Stomach (tissue), 9 donors: Measurements from ENCODE around the gene INTS1. TPM values are rescaled to one million over a fixed set of nuclear protein-coding genes. Genes with fewer than 3 reads are reported as not detected.

Experiments used
- DNase-seq, 2 donors: peaks; one replicate each; pipeline versions ENCODE4 v3.0.0 to v3.0.0-alpha.2; 2013 to 2019
- H3K27ac ChIP-seq, 5 donors: fragments of 200-600 bp in 4 of 5; sonication (generic) in 4 of 5; one replicate each; pipeline ENCODE4 v1.5.1; 2013 to 2019; ENCODE audit warnings: mild to moderate bottlenecking in 1 of 5, moderate library complexity in 1 of 5
- H3K27me3 ChIP-seq, 3 donors: fragments of 200-600 bp; sonication (generic); one replicate each; pipeline ENCODE4 v1.5.1; 2017 to 2019; ENCODE audit warnings: mixed run types in 1 of 3
- H3K36me3 ChIP-seq, 4 donors: fragments of 200-600 bp; sonication (generic); 1 replicate in 3 of 4; 2 replicates in 1 of 4; pipeline ENCODE4 v1.5.1; 2016 to 2019
- H3K4me1 ChIP-seq, 4 donors: fragments of 200-600 bp; sonication (generic); one replicate each; pipeline ENCODE4 v1.5.1; 2016 to 2019
- H3K4me3 ChIP-seq, 4 donors: fragments of 200-600 bp; sonication (generic) in 3 of 4; one replicate each; pipeline ENCODE4 v1.5.1; 2016 to 2019; ENCODE audit warnings: mild to moderate bottlenecking in 1 of 4
- H3K9me3 ChIP-seq, 4 donors: fragments of 200-600 bp; sonication (generic); one replicate each; pipeline ENCODE4 v1.5.1; 2016 to 2019
- EP300 ChIP-seq: sonication (generic); formaldehyde crosslinking; IDR thresholded peaks from one replicate; pipeline ENCODE4 v1.6.1; 2017; ENCODE audit warnings: antibody characterized with exemption
- POLR2A ChIP-seq, 4 donors: fragments of 450-650 bp; IDR thresholded peaks; one replicate each; pipeline ENCODE4 v1.6.1; 2016; ENCODE audit warnings: antibody characterized with exemption in 4 of 4, control low read depth in 2 of 4, mild to moderate bottlenecking in 1 of 4, moderate library complexity in 1 of 4
- POLR2AphosphoS5 ChIP-seq, 3 donors: sonication (generic); formaldehyde crosslinking; IDR thresholded peaks; one replicate each; pipeline ENCODE4 v1.6.1; 2016; ENCODE audit warnings: antibody characterized with exemption in 3 of 3
- WGBS, 5 donors: extraction: QIAGEN DNeasy Blood & Tissue Kit in 3 of 5; methylation state at CpG; one replicate each; pipeline versions ENCODE4 v1.1.5 to v1.1.7; 2013 to 2018; 5-methylcytosine and 5-hydroxymethylcytosine counted together
- intact Hi-C: fragments of 100-400 bp; cut with DNase I; formaldehyde crosslinking; loops from one replicate; pipeline ENCODE4 v1.15.1; 2023; ENCODE audit warnings: low total_unique reads
- polyA plus RNA-seq, 3 donors: library from polyadenylated mRNA; stranded (reverse); fragments of 200-250 nt; gene quantifications; one replicate each; pipeline ENCODE4 v1.2.3, GENCODE V29; 2013
- total RNA-seq, 5 donors: library from RNA; depleted of rRNA; stranded (reverse); fragments of >200 nt; gene quantifications; one replicate each; pipeline versions ENCODE4 v1.1.0 to v1.2.3, GENCODE V29; 2014 to 2016
- TF ChIP-seq, protein P1 (sequence below), 7 experiments: fragments of 450-650 bp in 4 of 7; fragments of 200-600 bp in 3 of 7; sonication (generic) in 3 of 7; IDR thresholded peaks; one replicate each; pipeline ENCODE4 v1.5.1; 2016 to 2019; ENCODE audit warnings: antibody characterized with exemption in 7 of 7, control low read depth in 2 of 7, mild to moderate bottlenecking in 1 of 7
- donor health status: healthy with polysubstance abuse.
- donor health status: Bipolar disorder and iron deficiency.
- donor health status: healthy.

INTS1 gene
- total and polyA plus RNA-seq, 8 donors = 24.4 to 724 (median 56.2) TPM

DNA sequence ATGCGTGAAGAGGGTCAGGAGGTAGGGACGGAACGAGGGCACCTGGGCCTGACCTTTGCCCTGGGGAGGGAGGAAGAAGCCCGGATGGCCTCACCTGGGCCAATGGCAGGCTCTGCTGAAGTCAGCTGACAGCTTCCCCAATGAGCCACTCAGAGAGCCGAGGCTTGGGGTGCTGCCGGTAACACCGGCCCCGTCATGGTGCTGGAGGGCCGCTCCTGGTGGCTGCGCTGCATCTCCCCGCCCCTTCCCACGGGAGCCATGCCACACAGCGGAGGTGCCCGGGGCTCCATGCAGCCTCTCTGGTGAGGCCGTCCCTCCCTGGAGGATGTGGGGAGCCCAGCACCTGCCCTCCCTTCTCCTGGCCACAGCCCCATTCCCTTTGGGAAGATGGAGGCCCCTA, 27.3 kb downstream of the INTS1 start:
- 81 to 90% (median 88%) methylated on average over 6 to 15 of the region's 15 CpGs for WGBS, 5 donors
- Histone ChIP-seq H3K27me3 (no peaks in the 10 kb centered on the region), H3K4me1 (peaks cover 0 to 13% (median 11%) of the 10 kb centered on the region in 4 donors), H3K9me3 (no peaks in the 10 kb centered on the region), H3K4me3 (no peak overlapping the region), H3K36me3 (peaks cover 65 to 100% (median 98%) of the 10 kb centered on the region in 4 donors), H3K27ac (no peak overlapping the region)
- no peak for TF ChIP-seq POLR2A (IDR thresholded peaks at IDR 0.05)
- DNase-seq = no peak
- intact Hi-C loops = loop anchor here (10.0 kb wide), 1 partner anchor 252 kb away; no protein-coding TSS in a partner anchor

DNA sequence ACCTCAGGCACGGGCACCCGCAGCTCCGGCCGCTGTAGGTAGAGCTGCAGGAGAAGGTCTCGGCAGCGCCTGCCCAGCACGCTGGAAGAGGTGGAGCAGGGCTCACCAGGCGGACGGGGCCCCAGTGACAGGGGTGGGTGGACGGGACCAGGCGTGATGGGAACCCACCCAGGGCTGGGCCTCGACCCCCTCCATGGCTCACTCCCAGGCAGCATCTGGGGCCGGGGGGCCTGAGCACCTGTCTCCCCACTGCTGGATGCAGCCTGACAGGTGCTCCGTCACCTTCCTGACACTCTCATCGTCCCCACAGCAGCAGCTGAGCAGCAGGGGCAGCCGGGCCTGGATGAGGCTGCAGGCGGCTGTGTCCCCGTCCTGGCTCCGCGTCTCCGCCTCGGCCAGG, 28.2 kb downstream of the INTS1 start:
- 92 to 96% (median 95%) methylated on average over 11 to 22 of the region's 22 CpGs for WGBS, 5 donors

DNA sequence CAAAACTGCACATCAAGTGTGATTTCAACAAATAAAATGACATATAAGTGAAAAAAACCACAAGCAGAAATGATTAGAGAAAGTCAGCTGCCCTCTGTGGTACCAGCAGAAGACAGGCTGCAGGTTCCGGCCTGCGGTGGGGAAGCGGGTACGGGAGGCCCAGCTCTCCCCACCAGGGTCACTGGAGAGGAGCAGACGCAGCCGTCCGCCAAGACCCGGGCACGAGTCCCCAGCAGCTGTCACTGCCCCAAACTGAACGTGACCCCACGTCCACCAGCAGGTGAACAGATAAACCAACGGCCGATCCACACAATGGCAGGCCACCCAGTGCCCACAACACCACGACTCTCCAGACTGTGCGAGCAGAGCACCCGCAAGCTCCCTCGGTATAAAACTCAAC, 28.8 kb downstream of the INTS1 start:
- Histone ChIP-seq H3K4me1 (peaks cover 0 to 13% (median 11%) of the 10 kb centered on the region in 4 donors), H3K36me3 (peaks cover 64 to 100% (median 98%) of the 10 kb centered on the region in 4 donors), H3K4me3 (no peak overlapping the region), H3K27me3 (no peaks in the 10 kb centered on the region), H3K27ac (no peak overlapping the region), H3K9me3 (no peaks in the 10 kb centered on the region)
- 86 to 97% (median 92%) methylated on average over 16 to 17 of the region's 17 CpGs for WGBS, 5 donors
- intact Hi-C loops = loop anchor here (10.0 kb wide), 1 partner anchor 251 kb away; no protein-coding TSS in a partner anchor
- DNase-seq = no peak
- TF ChIP-seq POLR2AphosphoS5 (IDR thresholded peaks at IDR 0.05) = no peak
- TF ChIP-seq EP300 = no peak

More for the DNA sequence above, 28.2 kb downstream of the INTS1 start:
- Histone ChIP-seq H3K4me3 (no peak overlapping the region), H3K36me3 (peaks cover 64 to 100% (median 98%) of the 10 kb centered on the region in 4 donors), H3K27ac (no peak overlapping the region), H3K9me3 (no peaks in the 10 kb centered on the region), H3K4me1 (peaks cover 0 to 13% (median 11%) of the 10 kb centered on the region in 4 donors), H3K27me3 (no peaks in the 10 kb centered on the region)
- no peak for TF ChIP-seq EP300
- TF ChIP-seq, protein P1, sequence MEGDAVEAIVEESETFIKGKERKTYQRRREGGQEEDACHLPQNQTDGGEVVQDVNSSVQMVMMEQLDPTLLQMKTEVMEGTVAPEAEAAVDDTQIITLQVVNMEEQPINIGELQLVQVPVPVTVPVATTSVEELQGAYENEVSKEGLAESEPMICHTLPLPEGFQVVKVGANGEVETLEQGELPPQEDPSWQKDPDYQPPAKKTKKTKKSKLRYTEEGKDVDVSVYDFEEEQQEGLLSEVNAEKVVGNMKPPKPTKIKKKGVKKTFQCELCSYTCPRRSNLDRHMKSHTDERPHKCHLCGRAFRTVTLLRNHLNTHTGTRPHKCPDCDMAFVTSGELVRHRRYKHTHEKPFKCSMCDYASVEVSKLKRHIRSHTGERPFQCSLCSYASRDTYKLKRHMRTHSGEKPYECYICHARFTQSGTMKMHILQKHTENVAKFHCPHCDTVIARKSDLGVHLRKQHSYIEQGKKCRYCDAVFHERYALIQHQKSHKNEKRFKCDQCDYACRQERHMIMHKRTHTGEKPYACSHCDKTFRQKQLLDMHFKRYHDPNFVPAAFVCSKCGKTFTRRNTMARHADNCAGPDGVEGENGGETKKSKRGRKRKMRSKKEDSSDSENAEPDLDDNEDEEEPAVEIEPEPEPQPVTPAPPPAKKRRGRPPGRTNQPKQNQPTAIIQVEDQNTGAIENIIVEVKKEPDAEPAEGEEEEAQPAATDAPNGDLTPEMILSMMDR (IDR thresholded peaks at IDR 0.05) = no peak
- TF ChIP-seq POLR2A (IDR thresholded peaks at IDR 0.05) = no peak
- TF ChIP-seq POLR2AphosphoS5 (IDR thresholded peaks at IDR 0.05) = no peak
- DNase-seq = no peak
- intact Hi-C loops = loop anchor here (10.0 kb wide), 1 partner anchor 251 kb away; no protein-coding TSS in a partner anchor

DNA sequence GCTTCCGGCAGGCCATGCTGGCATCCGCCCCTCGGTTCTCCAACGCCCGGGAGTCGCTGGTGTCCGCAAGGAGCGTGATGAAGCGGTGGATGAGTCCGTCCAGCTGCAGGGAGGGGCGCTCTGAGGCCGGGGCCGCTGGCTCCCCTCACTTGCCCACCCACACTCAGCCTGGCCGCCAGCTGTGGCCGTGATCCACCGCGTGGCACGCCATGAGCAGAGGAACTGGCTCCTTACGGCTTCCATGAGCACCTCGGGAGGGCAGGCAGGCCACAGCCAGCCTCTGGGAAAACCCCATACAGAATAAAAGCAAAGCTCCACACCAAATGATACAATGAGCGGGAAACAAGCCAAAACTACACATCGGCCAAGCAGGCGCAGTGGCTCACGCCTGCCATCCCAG, 29.5 kb downstream of the INTS1 start:
- Histone ChIP-seq H3K9me3 (no peaks in the 10 kb centered on the region), H3K27me3 (no peaks in the 10 kb centered on the region), H3K4me3 (no peak overlapping the region), H3K36me3 (peaks cover 64 to 100% (median 98%) of the 10 kb centered on the region in 4 donors), H3K4me1 (peaks cover 0 to 13% (median 11%) of the 10 kb centered on the region in 4 donors), H3K27ac (peak overlapping the region in 2 of 5 donors; percentile 10 to 46)
- intact Hi-C loops = loop anchor here (10.0 kb wide), 1 partner anchor 250 kb away; no protein-coding TSS in a partner anchor
- no peak for TF ChIP-seq POLR2AphosphoS5 (IDR thresholded peaks at IDR 0.05)
- TF ChIP-seq EP300 = no peak
- TF ChIP-seq POLR2A (IDR thresholded peaks at IDR 0.05) = no peak
- TF ChIP-seq, protein P1 (IDR thresholded peaks at IDR 0.05) = no peak
- no peak for DNase-seq
- WGBS, 5 donors = 63 to 79% (median 74%) methylated on average over 8 to 24 of the region's 24 CpGs

DNA sequence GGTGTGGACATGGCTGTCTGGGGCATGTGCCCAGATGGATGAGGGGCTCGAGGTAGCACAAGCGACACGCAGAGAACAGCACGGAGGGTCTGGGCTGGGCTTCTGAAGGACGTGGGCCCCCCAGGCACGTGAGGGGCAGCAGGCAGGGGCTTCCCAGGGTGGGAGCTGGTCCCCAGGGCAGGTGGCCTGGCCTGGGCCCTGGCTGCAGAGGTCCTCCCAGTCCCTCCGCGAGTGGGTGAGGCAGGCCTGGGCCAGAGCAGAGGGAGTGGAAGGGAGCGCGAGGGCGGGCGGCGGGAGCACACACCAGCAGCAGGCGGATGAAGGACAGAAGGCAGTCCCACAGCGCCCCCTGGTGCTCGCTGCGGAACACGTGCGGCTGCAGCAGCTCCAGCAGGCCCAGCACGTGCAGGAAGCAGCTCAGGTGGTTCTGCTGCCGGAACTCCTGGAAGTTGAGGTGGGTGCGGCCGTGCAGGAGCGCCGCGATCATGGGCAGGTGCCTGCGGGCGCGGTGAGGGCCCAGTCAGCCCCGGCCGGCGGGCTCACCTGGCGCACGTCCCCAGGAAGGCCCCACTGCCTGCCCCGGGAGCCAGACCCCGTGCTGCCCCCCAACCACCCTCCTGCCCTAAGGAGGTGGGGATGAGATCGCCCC, 30.2 kb downstream of the INTS1 start:
- Histone ChIP-seq H3K27me3 (no peaks in the 10 kb centered on the region), H3K36me3 (peaks cover 66 to 100% (median 98%) of the 10 kb centered on the region in 4 donors), H3K4me1 (peaks cover 0 to 13% (median 11%) of the 10 kb centered on the region in 4 donors), H3K9me3 (no peaks in the 10 kb centered on the region), H3K4me3 (no peak overlapping the region), H3K27ac (peak overlapping the region in 2 of 5 donors; percentile 10 to 46)
- 15 to 28% (median 24%) methylated on average over 33 to 37 of the region's 37 CpGs for WGBS, 5 donors
- intact Hi-C loops = loop anchor here (10.0 kb wide), 1 partner anchor 249 kb away; no protein-coding TSS in a partner anchor
- TF ChIP-seq EP300 (no peak), POLR2A (IDR thresholded peaks at IDR 0.05) (no peak), POLR2AphosphoS5 (IDR thresholded peaks at IDR 0.05) (peak in 2 of 3 donors; percentile 14 to 93)
- TF ChIP-seq, protein P1 (IDR thresholded peaks at IDR 0.05) = peak in 5 of 7 experiments; percentile 75 to 95 (median 93)
- peak; percentile 94 to 98 for DNase-seq
